22Rv1 (cell line): Measurements from ENCODE around the gene ITLN2.
"Not testable (repeated sequence)": the region's sequence is repeated elsewhere in the genome, so short reads cannot be mapped to it uniquely, and the experiment has no call there.

ENCODE experiments used
- H3K27ac ChIP-seq: fragments of 450-650 bp; 2 replicates; pipeline ENCODE4 v1.5.1; 2017
- ZFX ChIP-seq: fragments of 450-650 bp; IDR thresholded peaks from 2 replicates; pipeline ENCODE4 v1.6.1; 2017; ENCODE audit warnings: antibody characterized with exemption, borderline replicate concordance
- TF ChIP-seq, protein P1 (sequence below): fragments of 450-650 bp; IDR thresholded peaks from 2 replicates; pipeline ENCODE4 v1.5.1; 2017; ENCODE audit warnings: mild to moderate bottlenecking

ITLN2 gene

DNA sequence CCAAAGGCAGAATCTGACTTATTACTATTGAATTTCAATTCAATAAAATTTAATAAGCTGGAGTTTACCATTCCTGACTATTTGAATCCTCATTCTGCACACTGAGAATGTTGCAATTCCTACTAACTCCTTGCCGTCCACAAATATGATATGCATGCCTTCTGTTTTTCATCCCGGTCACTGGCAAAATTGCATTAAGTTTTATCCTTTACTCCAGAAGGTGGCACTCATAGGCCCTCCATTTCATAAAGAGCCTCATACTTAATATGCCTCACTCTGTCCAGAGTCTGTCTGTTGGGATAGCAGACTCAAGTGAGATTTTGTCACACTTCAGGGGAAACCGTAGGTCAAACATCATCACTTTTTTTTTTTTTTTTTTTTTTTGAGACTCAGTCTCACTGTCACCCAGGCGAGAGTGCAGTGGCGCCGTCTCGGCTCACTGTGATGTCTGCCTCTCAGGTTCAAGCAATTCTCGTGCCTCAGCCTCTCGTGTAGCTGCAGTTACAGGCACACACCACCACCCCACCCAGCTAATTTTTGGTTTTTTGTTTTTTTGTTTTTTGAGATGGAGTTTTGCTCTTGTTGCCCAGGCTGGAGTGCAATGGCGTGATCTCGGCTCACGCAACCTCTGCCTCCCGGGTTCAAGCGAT is 39.1 kb upstream of the ITLN2 start:
- no peak overlapping the region for H3K27ac ChIP-seq

DNA sequence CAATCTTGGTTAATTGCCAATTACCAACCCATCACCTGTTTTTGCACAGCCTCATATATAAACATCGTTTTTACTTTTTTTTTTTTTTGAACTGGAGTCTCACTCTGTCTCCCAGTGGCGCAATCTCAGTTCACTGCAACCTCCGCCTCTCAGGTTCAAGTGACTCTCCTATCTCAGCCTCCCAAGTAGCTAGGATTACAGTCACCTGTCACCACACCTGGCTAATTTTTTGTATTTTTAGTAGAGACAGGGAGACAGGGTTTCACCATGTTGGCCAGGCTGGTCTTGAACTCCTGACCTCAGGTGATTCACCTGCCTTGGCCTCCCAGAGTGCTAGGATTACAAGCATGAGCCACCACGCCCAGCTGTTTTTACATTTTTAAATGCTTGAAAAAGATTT is 37.4 kb upstream of the ITLN2 start:
- not testable (repeated sequence) for H3K27ac ChIP-seq

More for the DNA sequence above, 39.1 kb upstream of the ITLN2 start:
- TF ChIP-seq, protein P1, sequence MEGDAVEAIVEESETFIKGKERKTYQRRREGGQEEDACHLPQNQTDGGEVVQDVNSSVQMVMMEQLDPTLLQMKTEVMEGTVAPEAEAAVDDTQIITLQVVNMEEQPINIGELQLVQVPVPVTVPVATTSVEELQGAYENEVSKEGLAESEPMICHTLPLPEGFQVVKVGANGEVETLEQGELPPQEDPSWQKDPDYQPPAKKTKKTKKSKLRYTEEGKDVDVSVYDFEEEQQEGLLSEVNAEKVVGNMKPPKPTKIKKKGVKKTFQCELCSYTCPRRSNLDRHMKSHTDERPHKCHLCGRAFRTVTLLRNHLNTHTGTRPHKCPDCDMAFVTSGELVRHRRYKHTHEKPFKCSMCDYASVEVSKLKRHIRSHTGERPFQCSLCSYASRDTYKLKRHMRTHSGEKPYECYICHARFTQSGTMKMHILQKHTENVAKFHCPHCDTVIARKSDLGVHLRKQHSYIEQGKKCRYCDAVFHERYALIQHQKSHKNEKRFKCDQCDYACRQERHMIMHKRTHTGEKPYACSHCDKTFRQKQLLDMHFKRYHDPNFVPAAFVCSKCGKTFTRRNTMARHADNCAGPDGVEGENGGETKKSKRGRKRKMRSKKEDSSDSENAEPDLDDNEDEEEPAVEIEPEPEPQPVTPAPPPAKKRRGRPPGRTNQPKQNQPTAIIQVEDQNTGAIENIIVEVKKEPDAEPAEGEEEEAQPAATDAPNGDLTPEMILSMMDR: peak; percentile 48
- TF ChIP-seq ZFX: no peak

GRCh38 chr1:160987359-160988050 is 32.9 kb upstream of the ITLN2 start:
- no peak overlapping the region for H3K27ac ChIP-seq

DNA sequence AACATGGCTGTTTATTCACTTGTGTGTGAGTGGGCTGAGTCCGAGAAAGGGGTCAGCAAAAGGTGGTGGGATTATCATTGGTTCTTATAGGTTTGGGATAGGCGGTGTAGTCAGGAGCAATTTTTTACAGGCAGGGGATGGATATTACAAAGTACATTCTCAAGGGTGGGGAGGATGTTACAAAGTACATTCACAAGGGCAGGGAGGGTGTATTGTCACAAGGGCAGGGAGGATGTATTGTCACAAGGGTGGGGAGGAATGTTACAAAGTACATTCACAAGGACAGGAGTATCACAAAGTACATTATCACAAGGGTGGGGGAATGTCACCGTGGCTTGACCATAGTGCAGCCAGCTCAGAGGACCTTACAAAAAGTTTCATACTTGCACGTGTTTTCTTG is 31.1 kb upstream of the ITLN2 start:
- no peak overlapping the region for H3K27ac ChIP-seq
- no peak for TF ChIP-seq ZFX
- TF ChIP-seq, protein P1: no peak

More at GRCh38 chr1:160987359-160988050, 32.9 kb upstream of the ITLN2 start:
- TF ChIP-seq ZFX: no peak
- TF ChIP-seq, protein P1: no peak

GRCh38 chr1:160981584-160982411 is 27.2 kb upstream of the ITLN2 start:
- no peak for TF ChIP-seq ZFX
- TF ChIP-seq, protein P1: no peak
- no peak overlapping the region for H3K27ac ChIP-seq

DNA sequence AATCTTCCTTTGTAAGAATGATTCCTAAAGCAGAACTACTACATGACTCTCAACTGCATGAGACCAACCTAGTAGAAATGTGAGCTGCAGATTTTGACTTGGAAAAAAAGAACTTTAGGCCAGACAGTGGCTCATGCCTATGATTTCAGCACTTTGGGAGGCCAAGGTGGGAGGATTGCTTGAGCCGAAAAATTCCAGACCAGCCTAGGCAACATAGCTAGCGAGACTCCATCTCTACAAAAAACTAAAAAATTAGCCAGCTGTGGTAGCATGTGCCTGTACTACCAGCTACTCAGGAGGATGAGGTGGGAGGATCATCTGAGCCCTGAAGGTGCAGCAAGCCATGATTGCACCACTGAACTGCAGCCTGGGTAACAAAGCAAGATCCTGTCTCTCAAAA is 24.7 kb upstream of the ITLN2 start:
- TF ChIP-seq, protein P1: no peak
- TF ChIP-seq ZFX: no peak
- H3K27ac ChIP-seq: no peak overlapping the region

- TF ChIP-seq, protein P1: no peak
- TF ChIP-seq ZFX: no peak
- no peak overlapping the region for H3K27ac ChIP-seq
These were observed 23.9 kb upstream of the ITLN2 start for GRCh38 chr1:160978510-160978927.
